PC-3 (cell line): ENCODE data around the gene SLC16A13. TPM values are rescaled to one million over a fixed set of nuclear protein-coding genes. Genes with fewer than 3 reads are reported as not detected.

Experiments
- ATAC-seq: fragments of 200-7000 bp; cut with Tn5 transposase; 2 replicates; pipeline ENCODE4 v1.9.1; 2020; ENCODE audit warnings: mild to moderate bottlenecking, moderate library complexity
- BruUV-seq: library from RNA; stranded (reverse); fragments of 400-500 nt; replicated peaks from 2 replicates; lab custom pipeline; 2021; lab: Mats Ljungman, UMichigan
- CTCF ChIA-PET: fragments of 300-600 bp; sonication (Branson Sonifier 250); formaldehyde crosslinking; loops from one replicate; lab custom pipeline; 2022; ENCODE audit warnings: antibody characterized with exemption; lab: Charles Lee
- POLR2A ChIA-PET: fragments of 300-600 bp; sonication (Branson Sonifier 250); formaldehyde crosslinking; loops from one replicate; lab custom pipeline; 2022; ENCODE audit warnings: antibody characterized with exemption; ENCODE audit not compliant: unreplicated experiment; lab: Charles Lee
- DNase-seq: peaks from one replicate; pipeline ENCODE4 v3.0.0-alpha.2; 2015
- H2AFZ ChIP-seq: fragments of 300-600 bp; sonication (generic); 2 replicates; pipeline ENCODE4 v1.6.0; 2016; ENCODE audit warnings: antibody characterized with exemption, low read length
- H3F3A ChIP-seq: fragments of 300-600 bp; sonication (generic); one replicate; pipeline ENCODE4 v1.6.0; 2017; ENCODE audit warnings: antibody characterized with exemption, low read length, control low read depth, mild to moderate bottlenecking; ENCODE audit not compliant: unreplicated experiment
- H3K27ac ChIP-seq: fragments of 300-600 bp; sonication (generic); 2 replicates; pipeline ENCODE4 v1.5.1; 2016; ENCODE audit warnings: mild to moderate bottlenecking, low read length
- H3K27me3 ChIP-seq: fragments of 300-600 bp; sonication (generic); 2 replicates; pipeline ENCODE4 v1.6.1; 2016; ENCODE audit warnings: low read length, mixed read lengths
- H3K36me3 ChIP-seq: fragments of 300-600 bp; sonication (generic); 2 replicates; pipeline ENCODE4 v1.6.1; 2016; ENCODE audit warnings: low read depth, mixed run types, low read length, mixed read lengths
- H3K4me1 ChIP-seq: fragments of 300-600 bp; sonication (generic); 2 replicates; pipeline ENCODE4 v1.5.1; 2016; ENCODE audit warnings: low read length; ENCODE audit not compliant: insufficient read depth
- H3K4me2 ChIP-seq: fragments of 300-600 bp; sonication (generic); 2 replicates; pipeline ENCODE4 v1.6.0; 2016; ENCODE audit warnings: low read length
- H3K4me3 ChIP-seq: fragments of 300-600 bp; sonication (generic); 2 replicates; pipeline ENCODE4 v1.5.1; 2016; ENCODE audit warnings: mild to moderate bottlenecking, low read length, mixed read lengths
- H3K79me2 ChIP-seq: fragments of 300-600 bp; sonication (generic); 2 replicates; pipeline ENCODE4 v1.6.1; 2017; ENCODE audit warnings: low read length, mixed read lengths
- H3K9ac ChIP-seq: fragments of 300-600 bp; sonication (generic); 2 replicates; pipeline ENCODE4 v1.6.0; 2016; ENCODE audit warnings: mild to moderate bottlenecking, low read length
- H3K9me2 ChIP-seq: fragments of 300-600 bp; sonication (generic); replicated peaks from 2 replicates; pipeline ENCODE4 v1.6.1; 2016; ENCODE audit warnings: mixed run types, low read length, mixed read lengths
- H3K9me3 ChIP-seq: fragments of 300-600 bp; sonication (generic); 2 replicates; pipeline ENCODE4 v1.6.1; 2016; ENCODE audit warnings: low read length, mixed read lengths
- H4K20me1 ChIP-seq: fragments of 300-600 bp; sonication (generic); 2 replicates; pipeline ENCODE4 v1.6.1; 2016; ENCODE audit warnings: low read length, mixed read lengths
- CTCF ChIP-seq: fragments of 300-600 bp; sonication (generic); conservative IDR thresholded peaks from 2 replicates; pipeline ENCODE4 v1.5.1; 2017; ENCODE audit warnings: antibody characterized with exemption, low read depth, mild to moderate bottlenecking, low read length
- EZH2 ChIP-seq: fragments of 300-600 bp; sonication (generic); IDR thresholded peaks from one replicate; pipeline ENCODE4 v1.6.1; 2017; ENCODE audit warnings: antibody characterized with exemption, mild to moderate bottlenecking, low read length; ENCODE audit not compliant: unreplicated experiment
- EZH2phosphoT487 ChIP-seq: fragments of 300-600 bp; sonication (generic); IDR thresholded peaks from 2 replicates; pipeline ENCODE4 v1.6.1; 2018; ENCODE audit warnings: mild to moderate bottlenecking, antibody characterized with exemption, low read length, borderline replicate concordance
- intact Hi-C: fragments of 100-400 bp; cut with micrococcal nuclease; formaldehyde crosslinking; loops from 2 replicates; pipeline ENCODE4 v1.9.0; 2023
- total RNA-seq: library from RNA; depleted of rRNA; stranded (reverse); fragments of >200 nt; gene quantifications from 2 replicates; pipeline ENCODE4 v1.2.3, GENCODE V29; 2014

The SLC16A13 gene
- total RNA-seq, 1 experiment from 2014 or later = 0.62 TPM

GRCh38 chr17:7003745-7004144 is 32.1 kb upstream of the SLC16A13 start:
- no TSS peak for BruUV-seq
- Histone ChIP-seq H3K79me2 (0 out of 2 replicates have a peak, but pooled peaks cover 3% of the 10 kb centered on the region), H3F3A (no peaks in the 10 kb centered on the region), H3K27me3 (no peaks in the 10 kb centered on the region), H3K9me2 (no peaks in the 10 kb centered on the region), H3K4me2 (no peak overlapping the region), H3K9ac (no peak overlapping the region), H3K36me3 (peaks cover 7% of the 10 kb centered on the region), H4K20me1 (0 out of 2 replicates have a peak, but pooled peaks cover 2% of the 10 kb centered on the region), H2AFZ (no peak overlapping the region), H3K27ac (no peak overlapping the region), H3K4me3 (no peak overlapping the region), H3K9me3 (no peaks in the 10 kb centered on the region), H3K4me1 (no peaks in the 10 kb centered on the region)
- DNase-seq (no peak), ATAC-seq (no peak)
- ChIA-PET CTCF (interaction anchor here (1.0 kb wide), 1 partner anchor 88 kb away, joined by 6 read pairs; no protein-coding TSS in a partner anchor), POLR2A (no interaction called here)
- TF ChIP-seq EZH2phosphoT487 = no peak
- TF ChIP-seq CTCF = no peak
- TF ChIP-seq EZH2 = no peak
- intact Hi-C loops = loop anchor here (2.0 kb wide), 1 partner anchor 93 kb away; no protein-coding TSS in a partner anchor

GRCh38 chr17:7004398-7005253 is 31.2 kb upstream of the SLC16A13 start:
- TF ChIP-seq EZH2 = no peak
- TF ChIP-seq CTCF = peak; percentile 80
- no peak for TF ChIP-seq EZH2phosphoT487
- H3K79me2 ChIP-seq = peaks cover 9% of the 10 kb centered on the region
- peaks cover 7% of the 10 kb centered on the region for H3K36me3 ChIP-seq
- H3F3A ChIP-seq = no peaks in the 10 kb centered on the region
- no peak overlapping the region for H2AFZ ChIP-seq
- H4K20me1 ChIP-seq = 0 out of 2 replicates have a peak, but pooled peaks cover 2% of the 10 kb centered on the region
- intact Hi-C loops = loop anchor here (2.0 to 5.0 kb wide), 2 partner anchors 94 to 162 kb away; no protein-coding TSS in a partner anchor
- BruUV-seq = no TSS peak
- no peak overlapping the region for H3K4me3 ChIP-seq
- H3K27ac ChIP-seq = no peak overlapping the region
- ATAC-seq = peak; percentile 71
- ChIA-PET POLR2A (no interaction called here), CTCF (interaction anchor here (1.0 kb wide), 2 partner anchors 89 to 90 kb away, joined by 3 to 6 read pairs; no protein-coding TSS in a partner anchor)
- DNase-seq = peak; percentile 82
- H3K4me2 ChIP-seq = no peak overlapping the region
- H3K27me3 ChIP-seq = no peaks in the 10 kb centered on the region
- no peaks in the 10 kb centered on the region for H3K9me2 ChIP-seq
- no peak overlapping the region for H3K9ac ChIP-seq
- H3K9me3 ChIP-seq = no peaks in the 10 kb centered on the region
- no peaks in the 10 kb centered on the region for H3K4me1 ChIP-seq
